ENCODE measurements around the gene BYSL. TPM values are rescaled to one million over a fixed set of nuclear protein-coding genes. Genes with fewer than 3 reads are reported as not detected.

The BYSL gene
- total and polyA plus RNA-seq, 9 of the 15 experiments (the other 6 are each of a cell fraction or from before 2014, with no cell fraction given): 22.2 to 92.3 (median 53.4) TPM

GRCh38 chr6:41937861-41938574, 16.7 kb downstream of the BYSL start (continued):
- TF ChIP-seq ZNF407 (IDR thresholded peaks at IDR 0.05; ENCODE audit: low read depth): no peak
- peak; percentile 74 for TF ChIP-seq MEIS2 (IDR thresholded peaks at IDR 0.05; ENCODE audit: partially characterized antibody)
- TF ChIP-seq NR1H2 (CRISPR knock-in tag; IDR thresholded peaks at IDR 0.05): 0 out of 2 replicates have a peak, but pooled peaks have one; percentile 54
- TF ChIP-seq CBX8 (IDR thresholded peaks at IDR 0.05; ENCODE audit: borderline replicate concordance, extremely low read depth, low read depth, low read length, poor library complexity, severe bottlenecking): no peak
- TF ChIP-seq, protein P1, sequence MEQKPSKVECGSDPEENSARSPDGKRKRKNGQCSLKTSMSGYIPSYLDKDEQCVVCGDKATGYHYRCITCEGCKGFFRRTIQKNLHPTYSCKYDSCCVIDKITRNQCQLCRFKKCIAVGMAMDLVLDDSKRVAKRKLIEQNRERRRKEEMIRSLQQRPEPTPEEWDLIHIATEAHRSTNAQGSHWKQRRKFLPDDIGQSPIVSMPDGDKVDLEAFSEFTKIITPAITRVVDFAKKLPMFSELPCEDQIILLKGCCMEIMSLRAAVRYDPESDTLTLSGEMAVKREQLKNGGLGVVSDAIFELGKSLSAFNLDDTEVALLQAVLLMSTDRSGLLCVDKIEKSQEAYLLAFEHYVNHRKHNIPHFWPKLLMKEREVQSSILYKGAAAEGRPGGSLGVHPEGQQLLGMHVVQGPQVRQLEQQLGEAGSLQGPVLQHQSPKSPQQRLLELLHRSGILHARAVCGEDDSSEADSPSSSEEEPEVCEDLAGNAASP (IDR thresholded peaks at IDR 0.05): no peak
- TF ChIP-seq FOXM1 (IDR thresholded peaks at IDR 0.05; ENCODE audit: low read depth): no peak
- no peak for TF ChIP-seq FOXM1 (CRISPR knock-in tag; IDR thresholded peaks at IDR 0.05; ENCODE audit: low read depth)
- no peak for TF ChIP-seq NR2C1 (IDR thresholded peaks at IDR 0.05)
- 0 out of 2 replicates have a peak, but pooled peaks have one; percentile 28 for TF ChIP-seq NR2C1 (tag; IDR thresholded peaks at IDR 0.05)
- no peak for TF ChIP-seq BCOR (IDR thresholded peaks at IDR 0.05)
- TF ChIP-seq FOXJ3 (CRISPR knock-in tag; IDR thresholded peaks at IDR 0.05): no peak
- no peak for TF ChIP-seq PBX2 (CRISPR knock-in tag; IDR thresholded peaks at IDR 0.05; ENCODE audit: low read depth)
- peak; percentile 47 for TF ChIP-seq PBX2 (tag; conservative IDR thresholded peaks at IDR 0.05; ENCODE audit: low read depth)
- TF ChIP-seq CBX1 (IDR thresholded peaks at IDR 0.05; ENCODE audit: low read depth): no peak
- no peak for TF ChIP-seq PHB2 (IDR thresholded peaks at IDR 0.05; ENCODE audit: low read depth)
- TF ChIP-seq GATA2 (CRISPR knock-in tag; IDR thresholded peaks at IDR 0.05): peak; percentile 21
- no peak for TF ChIP-seq NCOA4 (IDR thresholded peaks at IDR 0.05; ENCODE audit: partially characterized antibody)
